Measurements from ENCODE around the gene COA8. TPM values are rescaled to one million over a fixed set of nuclear protein-coding genes. Genes with fewer than 3 reads are reported as not detected.
A peak's percentile ranks its signal among the peaks of the same experiment; 100 is the strongest.

COA8 gene
- total RNA-seq, 1 donor from 2014 or later: 45.1 TPM

GRCh38 chr14:103527408-103528145, 35.2 kb upstream of the COA8 start:
- H3K9me3 Mint-ChIP-seq (ENCODE audit: low read depth): no peaks in the 10 kb centered on the region
- DNase-seq (ENCODE audit: low spot score, unreplicated experiment): no peak
- no peaks in the 10 kb centered on the region for H3K27me3 Mint-ChIP-seq
- H3K36me3 Mint-ChIP-seq (ENCODE audit: insufficient read depth): no peaks in the 10 kb centered on the region
- TF ChIP-seq CTCF (IDR thresholded peaks at IDR 0.05; ENCODE audit: unreplicated experiment): no peak
- H3K4me1 Mint-ChIP-seq (ENCODE audit: low read depth): peaks cover 49% of the 10 kb centered on the region
- peak overlapping the region; percentile 33 for H3K4me3 Mint-ChIP-seq (ENCODE audit: low read depth)
- H3K27ac Mint-ChIP-seq: peak overlapping the region; percentile 86

DNA sequence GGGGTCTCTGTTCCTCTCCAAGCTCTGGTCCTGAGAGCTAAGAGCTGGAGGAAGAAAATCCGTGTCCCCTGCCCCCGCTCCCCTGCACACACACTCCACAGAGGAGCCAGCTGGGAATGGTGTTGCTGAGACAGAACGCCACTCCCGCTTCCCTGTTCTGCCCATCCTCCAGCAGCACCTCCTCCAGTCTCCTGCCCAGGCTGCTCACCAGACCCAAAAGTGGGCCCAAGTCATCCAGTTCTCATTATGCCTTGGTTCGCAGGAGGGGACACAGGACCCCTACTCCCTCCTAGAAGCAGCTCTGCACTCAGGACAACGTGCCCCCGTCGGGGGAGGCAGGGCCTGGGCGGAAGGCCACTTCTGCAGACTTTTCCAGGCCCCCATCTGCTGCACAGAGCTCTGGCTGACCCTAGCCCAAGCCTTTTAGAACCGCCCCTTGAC, 34.6 kb upstream of the COA8 start:
- Mint-ChIP-seq H3K27ac (peak overlapping the region; percentile 99), H3K9me3 (ENCODE audit: low read depth) (no peaks in the 10 kb centered on the region), H3K4me3 (ENCODE audit: low read depth) (peak overlapping the region; percentile 89), H3K27me3 (no peaks in the 10 kb centered on the region), H3K36me3 (ENCODE audit: insufficient read depth) (no peaks in the 10 kb centered on the region), H3K4me1 (ENCODE audit: low read depth) (peaks cover 49% of the 10 kb centered on the region)
- TF ChIP-seq CTCF (IDR thresholded peaks at IDR 0.05; ENCODE audit: unreplicated experiment): no peak
- DNase-seq (ENCODE audit: low spot score, unreplicated experiment): no peak

DNA sequence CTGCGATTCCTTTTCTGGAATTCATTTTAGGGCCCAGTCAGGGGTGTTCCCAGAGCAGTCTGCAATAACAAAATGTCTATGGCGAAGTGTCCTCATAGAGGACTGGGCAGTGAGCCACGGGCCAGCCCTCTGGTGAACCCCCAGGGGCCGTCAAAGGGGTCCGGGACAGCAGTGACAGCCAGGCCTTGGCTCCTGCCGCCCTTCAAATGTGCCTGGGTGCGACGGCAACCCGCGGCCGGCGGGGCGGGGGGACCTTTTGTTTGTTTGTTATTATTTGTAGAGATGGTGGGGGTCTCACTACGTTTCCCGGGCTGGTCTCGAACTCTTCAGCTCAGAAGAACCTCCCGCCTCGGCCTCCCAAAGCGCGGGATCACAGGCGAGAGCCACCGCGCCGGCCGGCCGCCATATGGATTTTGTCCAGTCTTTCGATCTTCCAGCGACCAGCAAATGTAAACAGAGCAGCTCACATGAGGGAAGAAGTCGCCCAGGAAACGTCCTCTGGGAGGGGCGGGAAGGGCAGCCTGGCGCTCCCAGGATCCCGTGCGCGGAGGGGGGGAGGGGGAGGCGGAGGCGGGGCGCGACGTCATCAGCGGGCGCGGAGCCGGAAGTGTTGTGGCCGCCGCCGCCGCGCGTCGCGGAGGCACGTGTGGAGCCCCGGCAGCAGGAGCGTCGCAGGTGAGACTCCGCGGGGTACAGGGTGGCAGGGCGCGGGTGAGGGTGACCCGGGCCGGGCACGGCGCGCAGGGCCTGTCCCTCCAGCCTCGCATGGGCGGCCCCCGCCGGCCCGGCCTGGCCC, 34.0 kb upstream of the COA8 start, which contains the start of gene TRMT61A:
TRMT61A (plus strand) TSS at position 610 of the 796 bp plus-strand sequence. CDS start 783 bp downstream, outside the sequence.
- Mint-ChIP-seq H3K27ac (peak within 1 kb of the TSS; percentile 99), H3K9me3 (ENCODE audit: low read depth) (no peaks in the 10 kb centered on the region), H3K4me3 (ENCODE audit: low read depth) (peak within 1 kb of the TSS; percentile 89)

GRCh38 chr14:103529383-103530365, 33.1 kb upstream of the COA8 start:
- H3K4me1 Mint-ChIP-seq (ENCODE audit: low read depth): peaks cover 37% of the 10 kb centered on the region
- no peak for TF ChIP-seq CTCF (IDR thresholded peaks at IDR 0.05; ENCODE audit: unreplicated experiment)
- H3K27me3 Mint-ChIP-seq: no peaks in the 10 kb centered on the region
- H3K36me3 Mint-ChIP-seq (ENCODE audit: insufficient read depth): no peaks in the 10 kb centered on the region
- H3K4me3 Mint-ChIP-seq (ENCODE audit: low read depth): peak overlapping the region; percentile 89
- DNase-seq (ENCODE audit: low spot score, unreplicated experiment): no peak
- peak overlapping the region; percentile 89 for H3K27ac Mint-ChIP-seq
- no peaks in the 10 kb centered on the region for H3K9me3 Mint-ChIP-seq (ENCODE audit: low read depth)

More for the DNA sequence above, 34.0 kb upstream of the COA8 start, which contains the start of gene TRMT61A:
- no peaks in the 10 kb centered on the region for H3K27me3 Mint-ChIP-seq
- H3K36me3 Mint-ChIP-seq (ENCODE audit: insufficient read depth): no peaks in the 10 kb centered on the region
- peak; percentile 74 for DNase-seq (ENCODE audit: low spot score, unreplicated experiment)
- H3K4me1 Mint-ChIP-seq (ENCODE audit: low read depth): peaks cover 45% of the 10 kb centered on the region
- TF ChIP-seq CTCF (IDR thresholded peaks at IDR 0.05; ENCODE audit: unreplicated experiment): no peak
